Neural crest cell (in vitro differentiated cells): ENCODE data around the gene PARP15. TPM values are rescaled to one million over a fixed set of nuclear protein-coding genes. Genes with fewer than 3 reads are reported as not detected.

Experiments
- DNase-seq: peaks from one replicate; pipeline ENCODE4 v3.0.0; 2021; ENCODE audit warnings: low read depth, mixed read lengths, low spot score
- H3K27ac Mint-ChIP-seq: one replicate; pipeline ENCODE4 v1.8.0; 2021; ENCODE audit warnings: mild to moderate bottlenecking, mixed read lengths; ENCODE audit not compliant: unreplicated experiment
- H3K27me3 Mint-ChIP-seq: 2 replicates; pipeline ENCODE4 v1.8.0; 2021; ENCODE audit warnings: low read depth, mild to moderate bottlenecking, mixed read lengths
- H3K36me3 Mint-ChIP-seq: 2 replicates; pipeline ENCODE4 v1.8.0; 2021; ENCODE audit warnings: low read depth, mild to moderate bottlenecking, mixed read lengths
- H3K4me1 Mint-ChIP-seq: 2 replicates; pipeline ENCODE4 v1.8.0; 2021; ENCODE audit warnings: mixed read lengths
- H3K4me3 Mint-ChIP-seq: one replicate; pipeline ENCODE4 v1.8.0; 2021; ENCODE audit warnings: mild to moderate bottlenecking, mixed read lengths
- H3K9me3 Mint-ChIP-seq: 2 replicates; pipeline ENCODE4 v1.8.0; 2021; ENCODE audit warnings: mixed read lengths
- total RNA-seq: library from RNA; stranded (reverse); gene quantifications from 2 replicates; pipeline ENCODE4 v1.2.1, GENCODE V29; 2021
- TF ChIP-seq, protein P1 (sequence below): fragments of 200-600 bp; sonication (generic); conservative IDR thresholded peaks from 2 replicates; pipeline ENCODE4 v1.5.0; 2021; ENCODE audit warnings: antibody characterized with exemption, mild to moderate bottlenecking

Gene PARP15
- total RNA-seq, 1 donor from 2014 or later = not detected

GRCh38 chr3:122582390-122582789 lies 4.9 kb downstream of the PARP15 start:
- Mint-ChIP-seq H3K36me3 (peaks cover 10% of the 10 kb centered on the region), H3K9me3 (peaks cover 18% of the 10 kb centered on the region), H3K4me1 (no peaks in the 10 kb centered on the region), H3K4me3 (no peak overlapping the region), H3K27me3 (peaks cover 6% of the 10 kb centered on the region), H3K27ac (no peak overlapping the region)
- DNase-seq = no peak
- TF ChIP-seq, protein P1, sequence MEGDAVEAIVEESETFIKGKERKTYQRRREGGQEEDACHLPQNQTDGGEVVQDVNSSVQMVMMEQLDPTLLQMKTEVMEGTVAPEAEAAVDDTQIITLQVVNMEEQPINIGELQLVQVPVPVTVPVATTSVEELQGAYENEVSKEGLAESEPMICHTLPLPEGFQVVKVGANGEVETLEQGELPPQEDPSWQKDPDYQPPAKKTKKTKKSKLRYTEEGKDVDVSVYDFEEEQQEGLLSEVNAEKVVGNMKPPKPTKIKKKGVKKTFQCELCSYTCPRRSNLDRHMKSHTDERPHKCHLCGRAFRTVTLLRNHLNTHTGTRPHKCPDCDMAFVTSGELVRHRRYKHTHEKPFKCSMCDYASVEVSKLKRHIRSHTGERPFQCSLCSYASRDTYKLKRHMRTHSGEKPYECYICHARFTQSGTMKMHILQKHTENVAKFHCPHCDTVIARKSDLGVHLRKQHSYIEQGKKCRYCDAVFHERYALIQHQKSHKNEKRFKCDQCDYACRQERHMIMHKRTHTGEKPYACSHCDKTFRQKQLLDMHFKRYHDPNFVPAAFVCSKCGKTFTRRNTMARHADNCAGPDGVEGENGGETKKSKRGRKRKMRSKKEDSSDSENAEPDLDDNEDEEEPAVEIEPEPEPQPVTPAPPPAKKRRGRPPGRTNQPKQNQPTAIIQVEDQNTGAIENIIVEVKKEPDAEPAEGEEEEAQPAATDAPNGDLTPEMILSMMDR = no peak

DNA sequence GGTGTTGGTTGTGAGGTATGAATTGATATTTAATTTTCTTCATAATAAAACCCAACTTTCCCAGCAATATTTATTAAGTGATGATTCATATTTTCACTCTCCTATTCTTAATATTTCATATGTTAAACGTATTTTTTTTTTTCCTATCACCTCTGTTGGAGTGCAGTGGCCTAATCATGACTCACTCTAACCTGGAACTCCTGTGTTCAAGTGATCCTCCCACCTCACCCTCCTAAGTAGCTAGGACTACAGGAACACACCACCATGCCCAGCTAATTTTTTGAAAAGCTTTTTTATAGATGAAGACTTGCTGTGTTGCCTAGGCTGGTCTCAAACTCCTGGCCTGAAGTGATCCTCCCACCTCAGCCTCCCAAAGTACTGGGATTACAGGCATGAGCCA lies 8.6 kb downstream of the PARP15 start:
- H3K4me1 Mint-ChIP-seq = peaks cover 7% of the 10 kb centered on the region
- H3K9me3 Mint-ChIP-seq = peaks cover 18% of the 10 kb centered on the region
- peaks cover 10% of the 10 kb centered on the region for H3K36me3 Mint-ChIP-seq
- TF ChIP-seq, protein P1 = no peak
- DNase-seq = no peak
- H3K27ac Mint-ChIP-seq = no peak overlapping the region
- no peak overlapping the region for H3K4me3 Mint-ChIP-seq
- peaks cover 2% of the 10 kb centered on the region for H3K27me3 Mint-ChIP-seq

DNA sequence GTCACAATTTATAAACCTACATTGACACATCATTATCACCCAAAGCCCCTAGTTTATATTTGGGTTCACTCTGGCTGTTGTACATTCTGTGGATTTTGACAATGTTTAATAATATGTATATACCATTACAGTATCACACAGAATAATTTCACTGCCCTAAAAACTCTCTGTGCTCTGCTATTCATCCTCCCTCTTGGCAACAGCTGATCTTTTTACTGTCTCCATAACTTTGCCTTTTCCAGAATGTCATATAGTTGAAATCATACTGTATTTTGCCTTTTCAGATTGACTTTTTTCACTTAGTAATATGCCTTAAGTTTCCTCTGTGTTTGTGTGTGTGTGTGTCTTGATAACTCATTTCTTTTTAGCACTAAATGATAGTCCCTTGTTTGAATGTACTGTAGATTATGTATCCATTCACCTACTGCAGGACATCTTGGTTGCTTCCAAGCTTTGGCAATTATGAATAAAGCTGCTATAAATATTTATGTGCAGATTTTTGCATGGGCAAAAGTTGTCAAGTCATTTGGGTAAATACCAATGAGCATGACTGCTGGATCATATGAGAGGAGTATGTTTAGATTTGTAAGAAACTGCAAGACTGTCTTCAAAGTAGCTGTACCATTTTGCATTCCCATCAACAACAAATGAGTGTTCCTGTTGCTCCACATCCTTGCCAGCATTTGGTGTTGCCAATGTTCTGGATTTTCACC lies 9.5 kb downstream of the PARP15 start:
- H3K27ac Mint-ChIP-seq = no peak overlapping the region
- peaks cover 12% of the 10 kb centered on the region for H3K9me3 Mint-ChIP-seq
- H3K4me1 Mint-ChIP-seq = peaks cover 9% of the 10 kb centered on the region
- no peak overlapping the region for H3K4me3 Mint-ChIP-seq
- TF ChIP-seq, protein P1 = no peak
- DNase-seq = no peak
- no peaks in the 10 kb centered on the region for H3K27me3 Mint-ChIP-seq
- H3K36me3 Mint-ChIP-seq = peaks cover 3% of the 10 kb centered on the region

GRCh38 chr3:122587572-122587971 lies 10.1 kb downstream of the PARP15 start:
- H3K27me3 Mint-ChIP-seq = no peaks in the 10 kb centered on the region
- peaks cover 2% of the 10 kb centered on the region for H3K36me3 Mint-ChIP-seq
- peaks cover 9% of the 10 kb centered on the region for H3K4me1 Mint-ChIP-seq
- no peak overlapping the region for H3K27ac Mint-ChIP-seq
- no peak for DNase-seq
- no peak overlapping the region for H3K4me3 Mint-ChIP-seq
- TF ChIP-seq, protein P1 = no peak
- H3K9me3 Mint-ChIP-seq = peaks cover 9% of the 10 kb centered on the region

DNA sequence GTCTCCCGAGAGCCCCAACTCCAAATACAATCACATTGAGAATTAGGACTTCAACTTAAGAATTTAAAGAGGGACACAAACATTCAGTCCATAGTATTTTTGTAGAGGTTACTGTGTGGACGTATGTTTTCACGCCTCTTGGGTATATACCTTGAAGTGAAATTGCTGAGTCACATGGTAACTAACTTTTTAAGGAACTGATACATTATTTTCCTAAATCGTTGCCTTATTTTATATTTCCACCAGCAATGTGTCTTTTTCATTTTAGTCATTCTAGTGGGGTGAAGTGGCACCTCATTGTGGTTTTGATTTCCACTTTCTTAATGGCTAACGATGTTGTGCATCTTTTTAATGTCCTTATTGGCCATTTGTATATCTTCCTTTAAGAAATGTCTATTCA lies 11.8 kb downstream of the PARP15 start:
- no peak for DNase-seq
- H3K4me1 Mint-ChIP-seq = peaks cover 9% of the 10 kb centered on the region
- H3K4me3 Mint-ChIP-seq = no peak overlapping the region
- H3K27ac Mint-ChIP-seq = no peak overlapping the region
- no peaks in the 10 kb centered on the region for H3K9me3 Mint-ChIP-seq
- H3K27me3 Mint-ChIP-seq = no peaks in the 10 kb centered on the region
- TF ChIP-seq, protein P1 = no peak
- no peaks in the 10 kb centered on the region for H3K36me3 Mint-ChIP-seq
